Endothelial cell of umbilical vein (primary cell): ENCODE data around the gene BCAR3. TPM values are rescaled to one million over a fixed set of nuclear protein-coding genes. Genes with fewer than 3 reads are reported as not detected.

ENCODE experiments used
- BruUV-seq: library from RNA; stranded (reverse); fragments of 400-500 nt; replicated peaks from 2 replicates; lab custom pipeline; 2021; lab: Mats Ljungman, UMichigan
- CTCF ChIA-PET: fragments of 300-600, 350-600 bp; sonication (Branson Sonifier 250); formaldehyde crosslinking; loops from one replicate; lab custom pipeline; 2021; ENCODE audit warnings: antibody characterized with exemption, inconsistent platforms; lab: Charles Lee
- POLR2A ChIA-PET: fragments of 300-600, 350-600 bp; sonication (Branson Sonifier 250); formaldehyde crosslinking; loops from one replicate; lab custom pipeline; 2021; ENCODE audit warnings: antibody characterized with exemption, inconsistent platforms; lab: Charles Lee
- DNase-seq: peaks from one replicate; pipeline ENCODE4 v3.0.0-alpha.2; 2011; ENCODE audit warnings: low read depth, low spot score
- FAIRE-seq: peaks from 2 replicates; lab custom pipeline; 2011; peaks lifted over from hg19 to GRCh38; lab: Jason Lieb, UNC
- H2AFZ ChIP-seq: 2 replicates; pipeline ENCODE4 v1.6.0; 2012; ENCODE audit warnings: low read depth, low read length, control low read depth, inconsistent platforms
- H3K27ac ChIP-seq: 2 replicates; pipeline ENCODE4 v1.5.1; 2011; ENCODE audit warnings: low read depth, mild to moderate bottlenecking, control low read depth, low read length, moderate library complexity; ENCODE audit not compliant: insufficient read depth
- H3K27me3 ChIP-seq, 2 experiments: 2 replicates each; pipeline versions ENCODE4 v1.6.0 to v1.6.1; 2011; ENCODE audit warnings: low read length in 2 of 2, mixed read lengths in 1 of 2; ENCODE audit not compliant: control insufficient read depth in 2 of 2, insufficient read depth in 2 of 2
- H3K36me3 ChIP-seq, 2 experiments: 2 replicates in 1 of 2; 3 replicates in 1 of 2; pipeline ENCODE4 v1.5.1; 2011; ENCODE audit warnings: low read length in 2 of 2, mild to moderate bottlenecking in 1 of 2, moderate library complexity in 1 of 2; ENCODE audit not compliant: control insufficient read depth in 2 of 2, insufficient read depth in 2 of 2; ENCODE audit errors: extremely low read depth in 1 of 2
- H3K4me1 ChIP-seq: 3 replicates; pipeline ENCODE4 v1.5.1; 2011; ENCODE audit warnings: mild to moderate bottlenecking, low read length; ENCODE audit not compliant: control insufficient read depth, insufficient read depth; ENCODE audit errors: extremely low read depth
- H3K4me2 ChIP-seq: 2 replicates; pipeline ENCODE4 v1.6.1; 2011; ENCODE audit warnings: low read length, control low read depth, mixed read lengths; ENCODE audit not compliant: insufficient read depth
- H3K4me3 ChIP-seq, 3 experiments: fragments of 200-600 bp in 1 of 3; sonication (generic), shearing (Covaris generic) in 1 of 3; replicated peaks in 1 of 3; 2 replicates each; pipeline ENCODE4 v1.5.1; 2011 to 2016; ENCODE audit warnings: control low read depth in 3 of 3, low read length in 3 of 3, mild to moderate bottlenecking in 2 of 3, inconsistent platforms in 1 of 3, low read depth in 1 of 3, moderate library complexity in 1 of 3; ENCODE audit not compliant: insufficient read depth in 1 of 3
- H3K79me2 ChIP-seq: 2 replicates; pipeline ENCODE4 v1.6.0; 2012; ENCODE audit warnings: low read length, inconsistent platforms; ENCODE audit not compliant: control insufficient read depth, insufficient read depth
- H3K9ac ChIP-seq: replicated peaks from 2 replicates; pipeline ENCODE3; 2011; ENCODE audit warnings: low read length, control low read depth; ENCODE audit not compliant: insufficient read depth; ENCODE audit errors: extremely low read depth
- H3K9me1 ChIP-seq: replicated peaks from 3 replicates; pipeline ENCODE4 v1.6.0; 2011; ENCODE audit warnings: mild to moderate bottlenecking, low read length; ENCODE audit not compliant: control insufficient read depth, insufficient read depth; ENCODE audit errors: extremely low read depth
- H3K9me3 ChIP-seq: replicated peaks from 2 replicates; pipeline ENCODE4 v1.5.1; 2012; ENCODE audit warnings: low read length, inconsistent platforms; ENCODE audit not compliant: control insufficient read depth, insufficient read depth
- H4K20me1 ChIP-seq: replicated peaks from 2 replicates; pipeline ENCODE3; 2011; ENCODE audit warnings: mild to moderate bottlenecking, low read length; ENCODE audit not compliant: control insufficient read depth, insufficient read depth; ENCODE audit errors: extremely low read depth
- EZH2 ChIP-seq: IDR thresholded peaks from 2 replicates; pipeline ENCODE4 v1.6.1; 2012; ENCODE audit warnings: borderline replicate concordance, low read depth, mild to moderate bottlenecking, moderate library complexity, low read length, inconsistent platforms; ENCODE audit not compliant: severe bottlenecking
- FOS ChIP-seq: IDR thresholded peaks from 2 replicates; pipeline ENCODE4 v1.6.1; 2011; ENCODE audit warnings: mild to moderate bottlenecking, low read length, moderate library complexity, borderline replicate concordance; ENCODE audit not compliant: insufficient read depth
- GATA2 ChIP-seq: IDR thresholded peaks from 2 replicates; pipeline ENCODE4 v1.7.0; 2011; ENCODE audit warnings: low read depth, mild to moderate bottlenecking, moderate library complexity, mixed read lengths, low read length; ENCODE audit not compliant: insufficient read length, insufficient read depth
- JUN ChIP-seq: IDR thresholded peaks from 2 replicates; pipeline ENCODE4 v1.6.1; 2011; ENCODE audit warnings: borderline replicate concordance, low read depth; ENCODE audit not compliant: insufficient read length, insufficient read depth
- POLR2A ChIP-seq: IDR thresholded peaks from 2 replicates; pipeline ENCODE4 v1.6.1; 2012; ENCODE audit warnings: low read depth, mild to moderate bottlenecking, control low read depth, low read length
- POLR2AphosphoS5 ChIP-seq: IDR thresholded peaks from 2 replicates; pipeline ENCODE4 v1.6.1; 2012; ENCODE audit warnings: low read depth, mild to moderate bottlenecking, control low read depth, low read length, moderate library complexity; ENCODE audit not compliant: insufficient read depth
- dilution Hi-C: fragments of 300-500 bp; cut with MboI; formaldehyde crosslinking; loops from one replicate; pipeline ENCODE4 v1.15.0; 2019; ENCODE audit warnings: low sequenced_read_pairs; ENCODE audit not compliant: extremely low pct_ligation_motif_present
- intact Hi-C: fragments of 100-400 bp; cut with micrococcal nuclease; formaldehyde crosslinking; loops from one replicate; pipeline ENCODE4 v1.10.0; 2022
- polyA plus RNA-seq, 4 experiments: library from polyadenylated mRNA; depleted of rRNA in 3 of 4; stranded (reverse) in 3 of 4; unstranded in 1 of 4; fragments of >200 nt; gene quantifications; 2 replicates each; pipeline versions ENCODE4 v1.2.1 to v1.2.3, GENCODE V29; 2011 to 2012; ENCODE audit warnings: missing spikeins in 1 of 4
- total RNA-seq: library from RNA; stranded (reverse); gene quantifications from 2 replicates; pipeline ENCODE4 v1.2.3, GENCODE V29; 2021
- TF ChIP-seq, protein P1 (sequence below): IDR thresholded peaks from 2 replicates; pipeline ENCODE4 v1.6.1; 2011; ENCODE audit not compliant: insufficient read depth, insufficient read length
- TF ChIP-seq, protein P2 (sequence below), 2 donors: IDR thresholded peaks; 1 replicate in 1 of 2; 2 replicates in 1 of 2; pipeline ENCODE4 v1.5.1; 2011; ENCODE audit warnings: low read length in 2 of 2, mild to moderate bottlenecking in 2 of 2, moderate library complexity in 2 of 2, control low read depth in 1 of 2, inconsistent platforms in 1 of 2, low read depth in 1 of 2; ENCODE audit not compliant: insufficient read depth in 1 of 2; ENCODE audit errors: extremely low read depth in 1 of 2

The BCAR3 gene
- total and polyA plus RNA-seq, 2 donors (not counting 3 experiments of a cell fraction or from before 2014, with no cell fraction given) = 17.5 to 32.9 TPM

DNA sequence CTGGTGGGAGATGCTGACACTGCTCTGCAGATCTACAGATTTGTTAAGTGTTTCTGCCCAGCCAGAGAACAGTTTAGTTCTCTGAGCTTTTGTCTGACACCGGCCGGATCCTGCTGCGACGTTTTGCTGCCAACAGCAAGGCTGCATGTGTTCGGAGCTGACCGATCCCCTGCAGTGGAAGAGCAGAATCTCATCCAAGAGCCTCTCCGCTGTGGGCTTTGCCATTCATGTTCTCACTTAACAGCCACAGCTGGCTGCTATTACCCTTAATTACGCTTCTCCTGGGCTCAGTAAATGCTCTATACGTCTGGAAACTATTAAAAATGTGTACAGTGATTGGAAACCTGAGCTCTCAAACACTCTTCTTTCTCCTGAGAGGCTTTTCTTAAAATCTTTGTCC, 105.3 kb downstream of the BCAR3 start:
- no TSS peak for BruUV-seq
- Histone ChIP-seq H3K27me3 (no peaks in the 10 kb centered on the region), H3K9me3 (no peaks in the 10 kb centered on the region), H2AFZ (no peak overlapping the region), H3K4me1 (peaks cover 8% of the 10 kb centered on the region), H4K20me1 (no peaks in the 10 kb centered on the region), H3K79me2 (peaks cover 23% of the 10 kb centered on the region), H3K27ac (no peak overlapping the region), H3K4me2 (no peak overlapping the region), H3K9ac (no peak overlapping the region), H3K4me3 (no peak overlapping the region), H3K36me3 (peaks cover 22 to 27% of the 10 kb centered on the region in 2 experiments), H3K9me1 (no peaks in the 10 kb centered on the region)
- FAIRE-seq (no peak), DNase-seq (no peak)
- intact Hi-C loops (no loop called here), dilution Hi-C loops (no loop called here)
- TF ChIP-seq POLR2A = no peak
- no peak for TF ChIP-seq GATA2
- no peak for TF ChIP-seq FOS
- TF ChIP-seq, protein P1, sequence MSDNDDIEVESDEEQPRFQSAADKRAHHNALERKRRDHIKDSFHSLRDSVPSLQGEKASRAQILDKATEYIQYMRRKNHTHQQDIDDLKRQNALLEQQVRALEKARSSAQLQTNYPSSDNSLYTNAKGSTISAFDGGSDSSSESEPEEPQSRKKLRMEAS = no peak
- TF ChIP-seq POLR2AphosphoS5 = no peak
- TF ChIP-seq, protein P2, sequence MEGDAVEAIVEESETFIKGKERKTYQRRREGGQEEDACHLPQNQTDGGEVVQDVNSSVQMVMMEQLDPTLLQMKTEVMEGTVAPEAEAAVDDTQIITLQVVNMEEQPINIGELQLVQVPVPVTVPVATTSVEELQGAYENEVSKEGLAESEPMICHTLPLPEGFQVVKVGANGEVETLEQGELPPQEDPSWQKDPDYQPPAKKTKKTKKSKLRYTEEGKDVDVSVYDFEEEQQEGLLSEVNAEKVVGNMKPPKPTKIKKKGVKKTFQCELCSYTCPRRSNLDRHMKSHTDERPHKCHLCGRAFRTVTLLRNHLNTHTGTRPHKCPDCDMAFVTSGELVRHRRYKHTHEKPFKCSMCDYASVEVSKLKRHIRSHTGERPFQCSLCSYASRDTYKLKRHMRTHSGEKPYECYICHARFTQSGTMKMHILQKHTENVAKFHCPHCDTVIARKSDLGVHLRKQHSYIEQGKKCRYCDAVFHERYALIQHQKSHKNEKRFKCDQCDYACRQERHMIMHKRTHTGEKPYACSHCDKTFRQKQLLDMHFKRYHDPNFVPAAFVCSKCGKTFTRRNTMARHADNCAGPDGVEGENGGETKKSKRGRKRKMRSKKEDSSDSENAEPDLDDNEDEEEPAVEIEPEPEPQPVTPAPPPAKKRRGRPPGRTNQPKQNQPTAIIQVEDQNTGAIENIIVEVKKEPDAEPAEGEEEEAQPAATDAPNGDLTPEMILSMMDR (IDR thresholded peaks at IDR 0.05; ENCODE audit: extremely low read depth in 1 of 2, insufficient read depth in 1 of 2, low read depth in 1 of 2, low read length in 2 of 2) = no peak
- no peak for TF ChIP-seq EZH2
- no peak for TF ChIP-seq JUN
- CTCF ChIA-PET = interaction anchor here (1.3 kb wide), 1 partner anchor 268 kb away, joined by 5 read pairs; no protein-coding TSS in a partner anchor
- POLR2A ChIA-PET = no interaction called here
